ENCODE measurements around the gene RIPK3.

GRCh38 chr14:24376448-24377070, 36.8 kb upstream of the RIPK3 start:
- TF ChIP-seq POLR2AphosphoS5 (IDR thresholded peaks at IDR 0.05; ENCODE audit: low read depth, low read length): no peak
- TF ChIP-seq TAF1 (IDR thresholded peaks at IDR 0.05; ENCODE audit: borderline replicate concordance, insufficient read depth, low read length): no peak
- TF ChIP-seq SIN3A (IDR thresholded peaks at IDR 0.05; ENCODE audit: borderline replicate concordance, insufficient read depth, low read length): no peak
- TF ChIP-seq REST (IDR thresholded peaks at IDR 0.05; ENCODE audit: insufficient read depth in 1 of 2, low read depth in 2 of 2, low read length in 2 of 2): no peak
